ENCODE measurements around the gene GPLD1.
"Not testable (repeated sequence)": the region's sequence is repeated elsewhere in the genome, so short reads cannot be mapped to it uniquely, and the experiment has no call there.

The GPLD1 gene

GRCh38 chr6:24425091-24425490, 64.3 kb downstream of the GPLD1 start:
- H3K27ac ChIP-seq (ENCODE audit: low read length, poor library complexity, severe bottlenecking) = no peak overlapping the region
- no peaks in the 10 kb centered on the region for H3K9me3 ChIP-seq (ENCODE audit: control insufficient read depth, low read length)
- H3K4me1 ChIP-seq (ENCODE audit: control insufficient read depth, insufficient read depth, low read depth, low read length) = peaks cover 5% of the 10 kb centered on the region
- H2BK15ac ChIP-seq (ENCODE audit: low read depth, poor library complexity, severe bottlenecking) = no peak overlapping the region
- no peak overlapping the region for H2BK5ac ChIP-seq (ENCODE audit: low read depth, low read length, poor library complexity, severe bottlenecking)
- no peak overlapping the region for H3K9ac ChIP-seq (ENCODE audit: low read length)
- H4K8ac ChIP-seq (ENCODE audit: low read length) = no peak overlapping the region
- no peak for DNase-seq
- no peak overlapping the region for H3K4me3 ChIP-seq (ENCODE audit: insufficient read depth in 1 of 2, low read depth in 1 of 2, low read length in 2 of 2)
- H3K79me1 ChIP-seq (replicated peaks; ENCODE audit: low read length, poor library complexity, severe bottlenecking) = peaks cover 7% of the 10 kb centered on the region
- H3K18ac ChIP-seq (ENCODE audit: low read depth in 1 of 2, low read length in 2 of 2) = no peak overlapping the region
- H2AK5ac ChIP-seq (ENCODE audit: low read length, severe bottlenecking) = no peak overlapping the region
- no peak overlapping the region for H2AFZ ChIP-seq (ENCODE audit: low read depth, low read length)
- no peak overlapping the region for H3K14ac ChIP-seq (ENCODE audit: low read length in 2 of 2)
- no peak overlapping the region for H3K4me2 ChIP-seq (ENCODE audit: low read length, poor library complexity, severe bottlenecking)
- no peak overlapping the region for H4K91ac ChIP-seq (ENCODE audit: low read length)
- no peak overlapping the region for H3K23ac ChIP-seq (ENCODE audit: low read length in 2 of 2)
- no peak overlapping the region for H3K4ac ChIP-seq (ENCODE audit: low read depth in 1 of 2, low read length in 2 of 2)
- peaks cover 21 to 69% of the 10 kb centered on the region in 2 experiments for H3K36me3 ChIP-seq (ENCODE audit: control insufficient read depth in 1 of 2, insufficient read depth in 2 of 2, low read depth in 1 of 2, low read length in 2 of 2)
- H2BK12ac ChIP-seq (ENCODE audit: low read length in 2 of 2) = no peak overlapping the region
- no peak overlapping the region for H2BK120ac ChIP-seq (ENCODE audit: low read depth, low read length)
- WGBS = no CpG with 5 or more reads among the region's 2 CpGs
- no peaks in the 10 kb centered on the region for H3K27me3 ChIP-seq (ENCODE audit: control insufficient read depth in 1 of 2, insufficient read depth in 1 of 2, low read length in 2 of 2)

GRCh38 chr6:24419526-24419925, 69.9 kb downstream of the GPLD1 start:
- H3K27ac ChIP-seq (ENCODE audit: low read length, poor library complexity, severe bottlenecking) = peak overlapping the region; percentile 53
- H3K27me3 ChIP-seq (ENCODE audit: control insufficient read depth in 1 of 2, insufficient read depth in 1 of 2, low read length in 2 of 2) = no peaks in the 10 kb centered on the region
- no peak overlapping the region for H2BK120ac ChIP-seq (ENCODE audit: low read depth, low read length)
- no peak overlapping the region for H3K4me2 ChIP-seq (ENCODE audit: low read length, poor library complexity, severe bottlenecking)
- H2AK5ac ChIP-seq (ENCODE audit: low read length, severe bottlenecking) = no peak overlapping the region
- H3K9ac ChIP-seq (ENCODE audit: low read length) = no peak overlapping the region
- H2BK12ac ChIP-seq (ENCODE audit: low read length in 2 of 2) = no peak overlapping the region
- no peak overlapping the region for H2BK5ac ChIP-seq (ENCODE audit: low read depth, low read length, poor library complexity, severe bottlenecking)
- H3K18ac ChIP-seq (ENCODE audit: low read depth in 1 of 2, low read length in 2 of 2) = no peak overlapping the region
- H3K36me3 ChIP-seq (ENCODE audit: control insufficient read depth in 1 of 2, insufficient read depth in 2 of 2, low read depth in 1 of 2, low read length in 2 of 2) = peaks cover 34 to 98% of the 10 kb centered on the region in 2 experiments
- H3K23ac ChIP-seq (ENCODE audit: low read length in 2 of 2) = no peak overlapping the region
- no peak overlapping the region for H3K4me3 ChIP-seq (ENCODE audit: insufficient read depth in 1 of 2, low read depth in 1 of 2, low read length in 2 of 2)
- H2BK15ac ChIP-seq (ENCODE audit: low read depth, poor library complexity, severe bottlenecking) = no peak overlapping the region
- no peak overlapping the region for H3K14ac ChIP-seq (ENCODE audit: low read length in 2 of 2)
- H3K4me1 ChIP-seq (ENCODE audit: control insufficient read depth, insufficient read depth, low read depth, low read length) = peaks cover 3% of the 10 kb centered on the region
- no peak overlapping the region for H4K91ac ChIP-seq (ENCODE audit: low read length)
- H3K4ac ChIP-seq (ENCODE audit: low read depth in 1 of 2, low read length in 2 of 2) = no peak overlapping the region
- no peak overlapping the region for H4K8ac ChIP-seq (ENCODE audit: low read length)
- peaks cover 9% of the 10 kb centered on the region for H3K79me1 ChIP-seq (replicated peaks; ENCODE audit: low read length, poor library complexity, severe bottlenecking)
- no peak overlapping the region for H2AFZ ChIP-seq (ENCODE audit: low read depth, low read length)
- no peaks in the 10 kb centered on the region for H3K9me3 ChIP-seq (ENCODE audit: control insufficient read depth, low read length)
- no peak for DNase-seq

DNA sequence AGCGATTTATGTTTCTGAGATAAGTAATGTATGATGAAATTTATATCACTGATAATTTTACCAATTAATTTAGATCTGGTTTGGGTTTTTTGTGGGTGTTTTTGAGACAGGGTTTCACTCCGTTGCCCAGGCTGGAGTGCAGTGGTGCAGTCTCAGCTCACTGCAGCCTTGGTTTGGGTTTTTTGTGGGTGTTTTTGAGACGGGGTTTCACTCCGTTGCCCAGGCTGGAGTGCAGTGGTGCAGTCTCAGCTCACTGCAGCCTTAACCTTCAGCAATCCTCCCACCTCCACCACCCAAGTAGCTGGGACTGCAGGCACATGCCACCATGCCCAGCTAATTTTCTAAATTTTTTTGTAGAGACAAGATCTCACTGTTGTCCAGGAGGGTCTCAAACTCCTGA, 73.6 kb downstream of the GPLD1 start:
- H4K8ac ChIP-seq (ENCODE audit: low read length) = no peak overlapping the region
- H2AFZ ChIP-seq (ENCODE audit: low read depth, low read length) = no peak overlapping the region
- H3K23ac ChIP-seq (ENCODE audit: low read length in 2 of 2) = no peak overlapping the region
- no peak overlapping the region for H3K9ac ChIP-seq (ENCODE audit: low read length)
- DNase-seq = no peak
- H2AK5ac ChIP-seq (ENCODE audit: low read length, severe bottlenecking) = no peak overlapping the region
- no peak overlapping the region for H2BK12ac ChIP-seq (ENCODE audit: low read length in 2 of 2)
- WGBS = 61% methylated on average over 2 of the region's 4 CpGs
- peaks cover 37 to 85% of the 10 kb centered on the region in 2 experiments for H3K36me3 ChIP-seq (ENCODE audit: control insufficient read depth in 1 of 2, insufficient read depth in 2 of 2, low read depth in 1 of 2, low read length in 2 of 2)
- H3K9me3 ChIP-seq (ENCODE audit: control insufficient read depth, low read length) = no peaks in the 10 kb centered on the region
- no peak overlapping the region for H3K4me3 ChIP-seq (ENCODE audit: insufficient read depth in 1 of 2, low read depth in 1 of 2, low read length in 2 of 2)
- H3K18ac ChIP-seq (ENCODE audit: low read depth in 1 of 2, low read length in 2 of 2) = no peak overlapping the region
- H3K4ac ChIP-seq (ENCODE audit: low read depth in 1 of 2, low read length in 2 of 2) = no peak overlapping the region
- H2BK120ac ChIP-seq (ENCODE audit: low read depth, low read length) = no peak overlapping the region
- no peak overlapping the region for H3K14ac ChIP-seq (ENCODE audit: low read length in 2 of 2)
- no peak overlapping the region for H3K4me2 ChIP-seq (ENCODE audit: low read length, poor library complexity, severe bottlenecking)
- no peak overlapping the region for H4K91ac ChIP-seq (ENCODE audit: low read length)
- H3K79me1 ChIP-seq (replicated peaks; ENCODE audit: low read length, poor library complexity, severe bottlenecking) = peaks cover 3% of the 10 kb centered on the region
- no peaks in the 10 kb centered on the region for H3K27me3 ChIP-seq (ENCODE audit: control insufficient read depth in 1 of 2, insufficient read depth in 1 of 2, low read length in 2 of 2)
- H2BK15ac ChIP-seq (ENCODE audit: low read depth, poor library complexity, severe bottlenecking) = no peak overlapping the region
- H3K4me1 ChIP-seq (ENCODE audit: control insufficient read depth, insufficient read depth, low read depth, low read length) = peaks cover 5% of the 10 kb centered on the region
- peak overlapping the region; percentile 54 for H3K27ac ChIP-seq (ENCODE audit: low read length, poor library complexity, severe bottlenecking)
- H2BK5ac ChIP-seq (ENCODE audit: low read depth, low read length, poor library complexity, severe bottlenecking) = no peak overlapping the region

DNA sequence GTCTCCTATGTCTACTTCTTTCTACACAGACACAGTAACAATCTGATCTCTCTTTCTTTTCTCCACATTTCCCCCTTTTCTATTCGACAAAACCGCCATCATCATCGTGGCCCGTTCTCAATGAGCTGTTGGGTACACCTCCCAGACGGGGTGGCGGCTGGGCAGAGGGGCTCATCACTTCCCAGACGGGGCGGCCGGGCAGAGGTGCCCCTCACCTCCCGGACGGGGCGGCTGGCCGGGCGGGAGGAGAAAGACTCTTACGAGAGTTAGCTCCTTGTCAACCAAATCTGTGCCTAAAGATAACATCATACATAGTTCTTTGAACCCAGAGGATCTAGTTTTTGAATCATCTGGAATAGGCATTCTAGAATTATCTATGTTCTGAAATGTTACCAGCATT, 74.8 kb downstream of the GPLD1 start:
- not testable (repeated sequence) for H2BK120ac ChIP-seq (ENCODE audit: low read depth, low read length); H3K23ac ChIP-seq (ENCODE audit: low read length in 2 of 2); H3K4me3 ChIP-seq (ENCODE audit: insufficient read depth in 1 of 2, low read depth in 1 of 2, low read length in 2 of 2); H3K79me1 ChIP-seq (replicated peaks; ENCODE audit: low read length, poor library complexity, severe bottlenecking); H2BK15ac ChIP-seq (ENCODE audit: low read depth, poor library complexity, severe bottlenecking); H3K4ac ChIP-seq (ENCODE audit: low read depth in 1 of 2, low read length in 2 of 2); H2BK5ac ChIP-seq (ENCODE audit: low read depth, low read length, poor library complexity, severe bottlenecking); H3K9ac ChIP-seq (ENCODE audit: low read length); H3K14ac ChIP-seq (ENCODE audit: low read length in 2 of 2); H4K8ac ChIP-seq (ENCODE audit: low read length); DNase-seq; H3K27me3 ChIP-seq (ENCODE audit: control insufficient read depth in 1 of 2, insufficient read depth in 1 of 2, low read length in 2 of 2); H2AK5ac ChIP-seq (ENCODE audit: low read length, severe bottlenecking); H2AFZ ChIP-seq (ENCODE audit: low read depth, low read length); H3K4me1 ChIP-seq (ENCODE audit: control insufficient read depth, insufficient read depth, low read depth, low read length); H2BK12ac ChIP-seq (ENCODE audit: low read length in 2 of 2); H3K9me3 ChIP-seq (ENCODE audit: control insufficient read depth, low read length); H3K18ac ChIP-seq (ENCODE audit: low read depth in 1 of 2, low read length in 2 of 2); H3K27ac ChIP-seq (ENCODE audit: low read length, poor library complexity, severe bottlenecking); H3K4me2 ChIP-seq (ENCODE audit: low read length, poor library complexity, severe bottlenecking); H4K91ac ChIP-seq (ENCODE audit: low read length)
- WGBS = 97% methylated on average over 9 of the region's 15 CpGs
- peaks cover 27 to 84% of the 10 kb centered on the region in 2 experiments for H3K36me3 ChIP-seq (ENCODE audit: control insufficient read depth in 1 of 2, insufficient read depth in 2 of 2, low read depth in 1 of 2, low read length in 2 of 2)

Data from mesenchymal stem cell (in vitro differentiated cells and primary cell).